Neural cell (in vitro differentiated cells): ENCODE results near the gene RABGAP1L.

Experiments
- CTCF ChIP-seq: fragments of 450-650 bp; IDR thresholded peaks from 2 replicates; pipeline ENCODE4 v1.5.1; 2014; ENCODE audit warnings: antibody characterized with exemption, mild to moderate bottlenecking, moderate library complexity; ENCODE audit not compliant: poor library complexity, severe bottlenecking
- EP300 ChIP-seq: fragments of 450-650 bp; conservative IDR thresholded peaks from 2 replicates; pipeline ENCODE4 v1.6.1; 2014; ENCODE audit warnings: antibody characterized with exemption, mild to moderate bottlenecking, moderate library complexity; ENCODE audit not compliant: poor library complexity, severe bottlenecking
- EZH2 ChIP-seq: fragments of 200-600, 300-800 bp; shearing (Covaris generic), sonication (generic); IDR thresholded peaks from 2 replicates; pipeline ENCODE4 v1.6.1; 2014; ENCODE audit warnings: antibody characterized with exemption, low read length, borderline replicate concordance, mild to moderate bottlenecking; ENCODE audit not compliant: insufficient read depth, poor library complexity, severe bottlenecking
- POLR2AphosphoS5 ChIP-seq: IDR thresholded peaks from 2 replicates; pipeline ENCODE4 v1.6.1; 2012
- RAD21 ChIP-seq: fragments of 450-650 bp; conservative IDR thresholded peaks from 2 replicates; pipeline ENCODE4 v1.6.1; 2014; ENCODE audit warnings: antibody characterized with exemption, mild to moderate bottlenecking, moderate library complexity

- TF ChIP-seq CTCF (no peak), POLR2AphosphoS5 (no peak), EZH2 (no peak), RAD21 (no peak), EP300 (no peak)
Measured at GRCh38 chr1:174534789-174535188, 375.5 kb downstream of the RABGAP1L start.
